ENCODE data around the gene STK32C. TPM values are rescaled to one million over a fixed set of nuclear protein-coding genes. Genes with fewer than 3 reads are reported as not detected.

The STK32C gene
- total and polyA plus RNA-seq, 2 of the 4 experiments (the other 2 are of a cell fraction), result 5.0 to 8.3 TPM

- CTCF ChIA-PET, result no interaction called here
- Histone ChIP-seq H3K56ac (ENCODE audit: extremely low read depth, insufficient read depth, low read length) (no peak overlapping the region), H2BK120ac (ENCODE audit: low read depth, low read length) (no peak overlapping the region), H2AK9ac (replicated peaks; ENCODE audit: low read depth, low read length, poor library complexity) (no peak overlapping the region), H3K14ac (replicated peaks; ENCODE audit: low read depth, low read length) (no peak overlapping the region), H3K27ac (ENCODE audit: insufficient read depth, low read length) (no peak overlapping the region), H2AFZ (replicated peaks; ENCODE audit: low read length, poor library complexity) (no peak overlapping the region), H3K4me1 (ENCODE audit: control insufficient read depth, insufficient read depth, low read length) (no peaks in the 10 kb centered on the region; the same call in 1 of the 2 replicates), H2BK15ac (ENCODE audit: low read depth, low read length) (no peak overlapping the region), H3K23ac (ENCODE audit: low read depth, low read length) (no peak overlapping the region), H3K4me3 (ENCODE audit: insufficient read depth, low read depth, low read length) (no peak overlapping the region), H3K18ac (ENCODE audit: low read depth, low read length) (no peak overlapping the region), H3K4me2 (ENCODE audit: low read depth, low read length) (no peak overlapping the region), H3K9ac (ENCODE audit: low read depth, low read length) (0 out of 2 replicates have a peak overlapping the region, but pooled peaks have one; percentile 0), H3K36me3 (ENCODE audit: control insufficient read depth, insufficient read depth, low read length) (peaks cover 15% of the 10 kb centered on the region), H3K79me1 (ENCODE audit: low read depth in 1 of 2, low read length in 2 of 2) (peaks cover 0 to 12% of the 10 kb centered on the region in 2 experiments; a peak in 2 of 4 replicates), H2BK5ac (ENCODE audit: low read depth, low read length, poor library complexity, severe bottlenecking) (no peak overlapping the region), H4K8ac (ENCODE audit: low read depth in 2 of 2, low read length in 2 of 2) (no peak overlapping the region), H3K9me3 (ENCODE audit: control insufficient read depth, insufficient read depth, low read length) (no peaks in the 10 kb centered on the region), H4K5ac (ENCODE audit: low read depth, low read length) (no peak overlapping the region), H4K20me1 (ENCODE audit: insufficient read depth, low read length) (no peaks in the 10 kb centered on the region), H3K4ac (ENCODE audit: low read depth, low read length) (no peak overlapping the region), H4K91ac (ENCODE audit: insufficient read depth, low read depth, low read length) (no peak overlapping the region), H3K9me1 (ENCODE audit: insufficient read depth, low read length) (no peaks in the 10 kb centered on the region), H2AK5ac (ENCODE audit: low read depth, low read length) (no peak overlapping the region), H3K27me3 (ENCODE audit: control insufficient read depth, insufficient read depth, low read length) (no peaks in the 10 kb centered on the region), H2BK20ac (ENCODE audit: low read depth, low read length) (no peak overlapping the region)
- in situ Hi-C loops (cut with MboI; ENCODE audit: low sequenced_read_pairs) (no loop called here), dilution Hi-C loops (cut with HindIII; ENCODE audit: low sequenced_read_pairs, unreplicated experiment) (loop anchor here (25.0 kb wide), 1 partner anchor 99 kb away; no protein-coding TSS in a partner anchor), intact Hi-C loops (cut with micrococcal nuclease) (no loop called here)
- TF ChIP-seq MXI1 (IDR thresholded peaks at IDR 0.05; ENCODE audit: borderline replicate concordance, low read depth, low read length), result no peak
- no peak for TF ChIP-seq ELK1 (IDR thresholded peaks at IDR 0.05; ENCODE audit: borderline replicate concordance, low read depth, low read length)
- TF ChIP-seq RAD21 (IDR thresholded peaks at IDR 0.05; ENCODE audit: low read length), result no peak
- no peak for TF ChIP-seq CEBPB (IDR thresholded peaks at IDR 0.05; ENCODE audit: low read depth, low read length)
- no peak for TF ChIP-seq BHLHE40 (IDR thresholded peaks at IDR 0.05; ENCODE audit: low read depth, low read length)
- no peak for TF ChIP-seq FOS (IDR thresholded peaks at IDR 0.05; ENCODE audit: low read depth, low read length)
- no peak for TF ChIP-seq NFE2L2 (IDR thresholded peaks at IDR 0.05; ENCODE audit: low read depth, low read length)
- TF ChIP-seq CTCF (conservative IDR thresholded peaks at IDR 0.05; ENCODE audit: low read depth, low read length), result no peak
- TF ChIP-seq RCOR1 (IDR thresholded peaks at IDR 0.05; ENCODE audit: insufficient replicate concordance, low read length), result no peak
- TF ChIP-seq POLR2A (IDR thresholded peaks at IDR 0.05; ENCODE audit: low read depth, low read length), result no peak
- TF ChIP-seq RFX5 (IDR thresholded peaks at IDR 0.05; ENCODE audit: low read depth, low read length), result no peak
- TF ChIP-seq CHD1 (IDR thresholded peaks at IDR 0.05; ENCODE audit: low read depth, low read length), result no peak
- TF ChIP-seq USF2 (IDR thresholded peaks at IDR 0.05; ENCODE audit: low read depth, low read length), result no peak
- no peak for TF ChIP-seq MAFK (IDR thresholded peaks at IDR 0.05; ENCODE audit: low read depth, low read length)
- ATAC-seq (ENCODE audit: low read depth), result no peak
- WGBS, 2 experiments (ENCODE audit: extremely low coverage in 2 of 2, insufficient read length in 1 of 2), result 57% methylated on average over 5 of the region's 11 CpGs; no CpG with 5 or more reads in 1 of the 2 experiments
- POLR2A ChIA-PET (ENCODE audit: unreplicated experiment), result interaction anchor here (0.6 kb wide), 1 partner anchor 71 kb away, joined by 3 read pairs; no protein-coding TSS in a partner anchor
- BruUV-seq (replicated peaks), result no TSS peak
- DNase-seq, result no peak
Measured at GRCh38 chr10:132336064-132336746, 28.5 kb upstream of the STK32C start.
